Gastrocnemius medialis (tissue), 4 donors: Measurements from ENCODE around the gene APLN. TPM values are rescaled to one million over a fixed set of nuclear protein-coding genes. Genes with fewer than 3 reads are reported as not detected.
A peak's percentile ranks its signal among the peaks of the same experiment; 100 is the strongest.

Source experiments
- ATAC-seq, 2 donors: fragments of 150-250 bp; one replicate each; pipeline ENCODE4 v1.9.1; 2016
- DNase-seq, 2 donors: peaks; one replicate each; pipeline ENCODE4 v3.0.0-alpha.2; 2019
- H3K27ac ChIP-seq, 4 donors: fragments of 200-600 bp; sonication (generic); 1 replicate in 1 of 4; 2 replicates in 3 of 4; pipeline ENCODE4 v1.5.1; 2016 to 2018; ENCODE audit warnings: mild to moderate bottlenecking in 2 of 4, moderate library complexity in 1 of 4
- H3K27me3 ChIP-seq, 3 donors: fragments of 200-600 bp; sonication (generic) in 2 of 3; 1 replicate in 1 of 3; 2 replicates in 2 of 3; pipeline versions ENCODE4 v1.5.1 to v1.6.0; 2016 to 2019; ENCODE audit warnings: mild to moderate bottlenecking in 1 of 3, moderate library complexity in 1 of 3
- H3K36me3 ChIP-seq, 2 donors: fragments of 200-600 bp; sonication (generic) in 1 of 2; one replicate each; pipeline ENCODE4 v1.5.1; 2017 to 2018
- H3K4me1 ChIP-seq, 2 donors: fragments of 200-600 bp; sonication (generic) in 1 of 2; one replicate each; pipeline ENCODE4 v1.5.1; 2016 to 2017; ENCODE audit warnings: mild to moderate bottlenecking in 2 of 2
- H3K4me3 ChIP-seq, 4 donors: fragments of 200-600 bp; sonication (generic) in 3 of 4; 1 replicate in 1 of 4; 2 replicates in 3 of 4; pipeline ENCODE4 v1.5.1; 2016 to 2019; ENCODE audit warnings: mild to moderate bottlenecking in 2 of 4
- H3K9me3 ChIP-seq, 3 donors: fragments of 200-600 bp; sonication (generic) in 2 of 3; 1 replicate in 1 of 3; 2 replicates in 2 of 3; pipeline ENCODE4 v1.5.1; 2016 to 2019
- POLR2A ChIP-seq, 2 donors: fragments of 450-650 bp; IDR thresholded peaks; one replicate each; pipeline ENCODE4 v1.6.1; 2017; ENCODE audit warnings: antibody characterized with exemption in 2 of 2, mild to moderate bottlenecking in 2 of 2, moderate library complexity in 2 of 2
- in situ Hi-C, 4 donors: fragments of 200-750 bp; cut with MboI; loops; one replicate each; pipeline versions ENCODE4 v1.15.0 to v1.8.0; 2017; ENCODE audit warnings: low sequenced_read_pairs in 4 of 4
- intact Hi-C: fragments of 100-400 bp; cut with DNase I; formaldehyde crosslinking; loops from one replicate; pipeline ENCODE4 v1.15.1; 2023; ENCODE audit warnings: low total_unique reads
- total RNA-seq, 4 donors: library from RNA; depleted of rRNA; stranded (reverse); fragments of >200 nt; gene quantifications; one replicate each; pipeline versions ENCODE4 v1.1.0 to v1.2.3, GENCODE V29; 2016
- TF ChIP-seq, protein P1 (sequence below), 5 experiments: fragments of 450-650 bp in 3 of 5; fragments of 200-600 bp in 2 of 5; sonication (generic) in 2 of 5; IDR thresholded peaks in 4 of 5; conservative IDR thresholded peaks in 1 of 5; 1 replicate in 4 of 5; 2 replicates in 1 of 5; pipeline ENCODE4 v1.5.1; 2016 to 2019; ENCODE audit warnings: antibody characterized with exemption in 5 of 5, mild to moderate bottlenecking in 3 of 5, moderate library complexity in 3 of 5

Gene APLN
- total RNA-seq, 4 donors from 2014 or later: not detected

DNA sequence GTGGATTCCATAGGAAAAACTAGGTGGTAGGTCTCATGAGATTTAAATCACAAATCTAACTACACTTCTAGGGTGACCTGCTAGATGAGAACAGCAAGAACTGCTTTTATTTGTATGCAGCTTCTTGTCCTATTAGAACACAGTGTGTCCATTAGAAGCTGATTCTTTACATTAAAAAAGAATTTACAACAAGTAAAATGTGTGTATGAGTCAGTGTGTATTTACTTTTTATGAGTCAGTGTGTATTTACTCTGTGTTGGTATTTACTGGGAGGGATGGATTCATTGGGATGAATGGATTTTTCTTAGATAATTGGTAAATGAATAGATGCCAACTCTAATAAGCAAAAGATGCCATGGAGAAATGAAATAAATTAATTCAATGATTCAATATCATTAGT lies 43.4 kb upstream of the APLN start:
- H3K36me3 ChIP-seq: no peaks in the 10 kb centered on the region
- in situ Hi-C loops (no loop called here), intact Hi-C loops (no loop called here)
- no peak overlapping the region for H3K4me3 ChIP-seq
- no peak for ATAC-seq
- H3K27me3 ChIP-seq: no peaks in the 10 kb centered on the region
- no peak overlapping the region for H3K27ac ChIP-seq
- no peak for DNase-seq
- H3K4me1 ChIP-seq: no peaks in the 10 kb centered on the region
- H3K9me3 ChIP-seq: no peaks in the 10 kb centered on the region
- no peak for TF ChIP-seq POLR2A (IDR thresholded peaks at IDR 0.05)
- TF ChIP-seq, protein P1, sequence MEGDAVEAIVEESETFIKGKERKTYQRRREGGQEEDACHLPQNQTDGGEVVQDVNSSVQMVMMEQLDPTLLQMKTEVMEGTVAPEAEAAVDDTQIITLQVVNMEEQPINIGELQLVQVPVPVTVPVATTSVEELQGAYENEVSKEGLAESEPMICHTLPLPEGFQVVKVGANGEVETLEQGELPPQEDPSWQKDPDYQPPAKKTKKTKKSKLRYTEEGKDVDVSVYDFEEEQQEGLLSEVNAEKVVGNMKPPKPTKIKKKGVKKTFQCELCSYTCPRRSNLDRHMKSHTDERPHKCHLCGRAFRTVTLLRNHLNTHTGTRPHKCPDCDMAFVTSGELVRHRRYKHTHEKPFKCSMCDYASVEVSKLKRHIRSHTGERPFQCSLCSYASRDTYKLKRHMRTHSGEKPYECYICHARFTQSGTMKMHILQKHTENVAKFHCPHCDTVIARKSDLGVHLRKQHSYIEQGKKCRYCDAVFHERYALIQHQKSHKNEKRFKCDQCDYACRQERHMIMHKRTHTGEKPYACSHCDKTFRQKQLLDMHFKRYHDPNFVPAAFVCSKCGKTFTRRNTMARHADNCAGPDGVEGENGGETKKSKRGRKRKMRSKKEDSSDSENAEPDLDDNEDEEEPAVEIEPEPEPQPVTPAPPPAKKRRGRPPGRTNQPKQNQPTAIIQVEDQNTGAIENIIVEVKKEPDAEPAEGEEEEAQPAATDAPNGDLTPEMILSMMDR (IDR thresholded peaks at IDR 0.05 in 4 of 5, conservative IDR thresholded peaks at IDR 0.05 in 1 of 5): no peak

DNA sequence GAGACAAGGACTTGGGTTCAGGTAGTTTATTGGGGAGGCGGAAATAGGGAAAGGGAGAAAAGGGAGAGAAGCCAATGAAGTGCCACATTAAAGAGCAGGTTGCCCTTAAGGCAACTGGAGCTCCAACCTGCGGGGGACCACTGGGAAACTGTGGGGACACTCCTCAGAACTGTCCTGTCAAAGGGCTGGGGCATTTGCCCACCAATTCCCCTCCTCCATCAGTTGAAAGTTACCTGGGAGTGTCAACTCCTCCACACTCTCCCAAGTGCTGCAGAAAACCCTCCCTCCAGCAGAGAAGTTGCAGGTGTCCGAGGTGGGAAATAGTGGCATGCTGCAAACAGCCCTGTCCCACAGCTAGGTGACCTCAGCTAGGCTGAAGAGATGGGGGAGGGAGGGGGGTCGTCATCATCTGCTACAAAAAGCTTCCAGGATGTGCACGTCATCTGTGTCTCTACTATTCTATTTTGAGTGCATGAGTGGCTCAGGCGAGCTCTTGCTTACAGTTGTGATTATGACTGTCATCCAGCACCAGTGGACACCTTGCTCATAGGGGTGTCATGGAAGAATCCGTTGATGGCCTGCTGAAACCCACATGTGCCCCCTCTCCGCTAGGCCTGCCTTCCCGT lies 42.6 kb upstream of the APLN start:
- ATAC-seq (peak in 1 of 2 donors; percentile 64), DNase-seq (no peak)
- TF ChIP-seq POLR2A (IDR thresholded peaks at IDR 0.05): no peak
- TF ChIP-seq, protein P1 (IDR thresholded peaks at IDR 0.05 in 4 of 5, conservative IDR thresholded peaks at IDR 0.05 in 1 of 5): no peak
- no peak overlapping the region for H3K27ac ChIP-seq
- no peak overlapping the region for H3K4me3 ChIP-seq
- no peaks in the 10 kb centered on the region for H3K27me3 ChIP-seq
- no peaks in the 10 kb centered on the region for H3K4me1 ChIP-seq
- H3K9me3 ChIP-seq: no peaks in the 10 kb centered on the region
- in situ Hi-C loops: no loop called here
- intact Hi-C loops: no loop called here
- no peaks in the 10 kb centered on the region for H3K36me3 ChIP-seq

DNA sequence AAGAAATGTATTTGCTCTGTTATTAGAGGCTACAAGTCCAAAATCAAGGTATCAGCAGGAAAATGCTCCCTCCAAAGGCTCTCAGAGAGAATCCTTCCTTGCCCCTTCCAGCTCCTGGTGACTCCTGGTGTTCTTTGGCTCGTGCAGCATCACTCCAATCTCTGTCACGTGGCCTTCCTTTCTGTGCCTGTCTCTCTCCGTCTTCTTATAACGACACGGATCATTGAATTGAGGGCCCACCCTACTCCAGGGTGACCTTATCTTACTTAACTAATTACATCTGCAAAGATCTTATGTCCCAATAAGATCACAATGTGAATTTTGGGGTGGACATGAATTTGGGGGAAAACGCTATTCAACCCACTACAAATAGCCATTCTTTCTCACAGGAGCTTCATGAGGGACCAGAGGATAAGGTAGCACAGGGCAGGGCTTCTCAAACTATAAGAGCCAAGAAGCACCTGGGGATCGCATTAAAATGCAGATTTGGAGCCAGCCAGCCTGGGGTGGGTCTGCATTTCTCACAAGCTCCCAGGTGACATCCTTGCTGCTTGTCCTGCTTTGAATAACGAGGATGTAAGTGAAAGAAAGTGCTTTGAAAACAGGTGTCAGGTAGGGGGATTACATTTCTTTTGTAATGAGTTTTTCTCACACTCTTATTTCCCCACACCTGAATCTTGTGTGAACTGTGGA lies 41.9 kb upstream of the APLN start:
- in situ Hi-C loops (no loop called here), intact Hi-C loops (no loop called here)
- TF ChIP-seq, protein P1 (IDR thresholded peaks at IDR 0.05 in 4 of 5, conservative IDR thresholded peaks at IDR 0.05 in 1 of 5): no peak
- TF ChIP-seq POLR2A (IDR thresholded peaks at IDR 0.05): no peak
- Histone ChIP-seq H3K27me3 (no peaks in the 10 kb centered on the region), H3K4me1 (no peaks in the 10 kb centered on the region), H3K27ac (no peak overlapping the region), H3K36me3 (no peaks in the 10 kb centered on the region), H3K4me3 (no peak overlapping the region), H3K9me3 (no peaks in the 10 kb centered on the region)
- DNase-seq: no peak
- ATAC-seq: no peak

DNA sequence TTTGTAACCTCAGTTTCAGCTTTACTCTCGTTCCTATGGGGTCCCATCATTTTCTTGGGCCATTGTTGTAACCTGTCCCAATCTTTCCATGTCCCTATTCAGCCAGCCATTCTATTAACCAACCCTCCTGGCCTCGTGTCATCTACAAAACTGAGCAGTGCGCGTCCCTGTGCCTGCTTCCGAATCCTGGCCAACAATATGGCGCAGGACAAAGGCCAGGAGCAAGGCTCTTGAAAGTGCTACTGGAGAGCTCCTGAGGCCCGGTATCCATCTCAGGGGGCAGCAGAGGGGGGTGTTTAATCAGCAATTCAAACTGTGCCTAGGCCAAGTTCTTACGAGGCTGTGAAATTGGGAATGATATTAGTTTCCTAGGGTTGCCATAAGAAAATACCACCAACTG lies 41.2 kb upstream of the APLN start:
- ATAC-seq (no peak), DNase-seq (no peak)
- Histone ChIP-seq H3K27me3 (no peaks in the 10 kb centered on the region), H3K36me3 (no peaks in the 10 kb centered on the region), H3K4me3 (no peak overlapping the region), H3K27ac (no peak overlapping the region), H3K9me3 (no peaks in the 10 kb centered on the region), H3K4me1 (no peaks in the 10 kb centered on the region)
- in situ Hi-C loops (no loop called here), intact Hi-C loops (no loop called here)
- TF ChIP-seq, protein P1 (IDR thresholded peaks at IDR 0.05 in 4 of 5, conservative IDR thresholded peaks at IDR 0.05 in 1 of 5): no peak
- no peak for TF ChIP-seq POLR2A (IDR thresholded peaks at IDR 0.05)
